ENCODE data around the gene PGS1. TPM values are rescaled to one million over a fixed set of nuclear protein-coding genes. Genes with fewer than 3 reads are reported as not detected.

Gene PGS1
- total RNA-seq, 1 donor from 2014 or later: 41.8 TPM

DNA sequence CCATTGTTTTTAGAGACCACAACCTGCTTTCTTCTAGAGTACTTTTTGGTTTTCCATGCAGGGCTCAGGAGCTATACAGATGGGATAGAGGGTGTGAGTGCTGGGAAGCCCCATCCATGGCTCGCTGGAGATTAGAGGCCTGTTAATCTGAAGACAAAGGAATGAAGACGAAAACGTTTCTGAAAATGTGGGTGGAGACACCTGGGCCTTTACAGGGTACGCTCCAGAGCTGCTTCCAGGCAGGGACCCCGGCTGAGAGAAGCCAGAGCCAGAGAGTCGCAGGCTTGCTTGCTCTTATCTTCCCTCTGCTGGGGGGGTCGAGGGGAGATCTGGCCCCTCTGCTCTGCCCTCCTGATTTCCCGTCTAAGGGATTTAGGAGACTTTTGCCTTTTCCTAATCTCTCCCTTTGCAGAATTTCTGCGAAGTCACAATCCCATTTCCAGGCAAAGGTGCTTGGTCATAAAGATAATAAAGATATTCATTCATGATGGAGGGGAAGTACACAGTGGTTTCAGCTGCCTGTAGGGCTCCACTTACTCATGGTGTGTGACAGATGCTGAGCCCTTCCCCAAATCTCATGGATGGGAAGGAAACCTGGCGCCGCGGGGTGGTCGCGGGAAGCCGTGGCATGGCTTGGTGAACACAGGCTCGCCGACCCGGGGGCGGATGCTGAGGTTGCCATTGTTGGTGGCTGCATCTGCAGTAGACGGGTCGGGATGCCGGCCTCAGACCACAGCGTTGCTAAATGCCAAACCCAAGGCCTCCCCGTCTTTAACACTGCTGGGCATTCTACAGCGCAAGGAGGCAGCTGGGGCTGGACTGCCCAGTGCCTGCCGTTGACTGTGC lies 13.8 kb upstream of the PGS1 start:
- DNase-seq (ENCODE audit: low spot score in 2 of 2): no peak
- no peak overlapping the region for H3K4me3 ChIP-seq
- no peaks in the 10 kb centered on the region for H3K36me3 ChIP-seq
- peak overlapping the region in 1 of 2 donors; percentile 71 for H3K27ac ChIP-seq
- intact Hi-C loops (cut with DNase I): no loop called here
- no peaks in the 10 kb centered on the region for H3K9me3 ChIP-seq
- peaks cover 8 to 12% of the 10 kb centered on the region in 2 donors for H3K4me1 ChIP-seq
- TF ChIP-seq, protein P1, sequence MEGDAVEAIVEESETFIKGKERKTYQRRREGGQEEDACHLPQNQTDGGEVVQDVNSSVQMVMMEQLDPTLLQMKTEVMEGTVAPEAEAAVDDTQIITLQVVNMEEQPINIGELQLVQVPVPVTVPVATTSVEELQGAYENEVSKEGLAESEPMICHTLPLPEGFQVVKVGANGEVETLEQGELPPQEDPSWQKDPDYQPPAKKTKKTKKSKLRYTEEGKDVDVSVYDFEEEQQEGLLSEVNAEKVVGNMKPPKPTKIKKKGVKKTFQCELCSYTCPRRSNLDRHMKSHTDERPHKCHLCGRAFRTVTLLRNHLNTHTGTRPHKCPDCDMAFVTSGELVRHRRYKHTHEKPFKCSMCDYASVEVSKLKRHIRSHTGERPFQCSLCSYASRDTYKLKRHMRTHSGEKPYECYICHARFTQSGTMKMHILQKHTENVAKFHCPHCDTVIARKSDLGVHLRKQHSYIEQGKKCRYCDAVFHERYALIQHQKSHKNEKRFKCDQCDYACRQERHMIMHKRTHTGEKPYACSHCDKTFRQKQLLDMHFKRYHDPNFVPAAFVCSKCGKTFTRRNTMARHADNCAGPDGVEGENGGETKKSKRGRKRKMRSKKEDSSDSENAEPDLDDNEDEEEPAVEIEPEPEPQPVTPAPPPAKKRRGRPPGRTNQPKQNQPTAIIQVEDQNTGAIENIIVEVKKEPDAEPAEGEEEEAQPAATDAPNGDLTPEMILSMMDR (IDR thresholded peaks at IDR 0.05): no peak
- no peaks in the 10 kb centered on the region for H3K27me3 ChIP-seq

DNA sequence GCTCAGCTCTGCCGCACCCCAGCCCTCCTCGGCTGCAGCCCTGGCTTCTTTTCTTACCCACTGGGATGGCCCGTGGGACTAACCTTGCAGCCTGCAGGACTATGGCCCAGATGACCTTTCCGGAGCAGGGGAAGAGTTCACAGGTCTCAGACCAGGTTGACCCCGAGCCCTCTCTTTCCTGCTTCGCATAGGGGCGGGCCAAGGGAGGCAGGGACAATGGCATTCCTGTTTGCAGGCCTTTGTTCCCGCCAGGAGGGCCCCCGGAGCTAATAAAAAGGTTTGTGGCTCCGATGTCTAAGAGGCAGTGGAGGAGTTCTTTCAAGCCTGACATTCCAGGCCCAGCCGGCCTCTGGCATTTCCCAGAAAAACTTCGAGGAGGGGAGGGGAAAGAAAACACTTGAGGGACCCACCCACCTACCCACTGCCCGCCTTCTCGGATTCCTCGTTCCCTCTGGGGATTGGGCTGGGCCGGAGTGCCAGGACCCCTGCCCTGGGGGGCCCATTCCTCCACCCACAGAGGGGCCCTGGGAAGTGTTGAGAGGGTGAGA lies 12.8 kb upstream of the PGS1 start:
- DNase-seq (ENCODE audit: low spot score in 2 of 2): no peak
- Histone ChIP-seq H3K36me3 (no peaks in the 10 kb centered on the region), H3K27me3 (no peaks in the 10 kb centered on the region), H3K4me3 (no peak overlapping the region), H3K4me1 (peaks cover 5 to 9% of the 10 kb centered on the region in 2 donors), H3K27ac (peak overlapping the region; percentile 53 to 71), H3K9me3 (no peaks in the 10 kb centered on the region)
- TF ChIP-seq, protein P1 (IDR thresholded peaks at IDR 0.05): no peak
- intact Hi-C loops (cut with DNase I): no loop called here

DNA sequence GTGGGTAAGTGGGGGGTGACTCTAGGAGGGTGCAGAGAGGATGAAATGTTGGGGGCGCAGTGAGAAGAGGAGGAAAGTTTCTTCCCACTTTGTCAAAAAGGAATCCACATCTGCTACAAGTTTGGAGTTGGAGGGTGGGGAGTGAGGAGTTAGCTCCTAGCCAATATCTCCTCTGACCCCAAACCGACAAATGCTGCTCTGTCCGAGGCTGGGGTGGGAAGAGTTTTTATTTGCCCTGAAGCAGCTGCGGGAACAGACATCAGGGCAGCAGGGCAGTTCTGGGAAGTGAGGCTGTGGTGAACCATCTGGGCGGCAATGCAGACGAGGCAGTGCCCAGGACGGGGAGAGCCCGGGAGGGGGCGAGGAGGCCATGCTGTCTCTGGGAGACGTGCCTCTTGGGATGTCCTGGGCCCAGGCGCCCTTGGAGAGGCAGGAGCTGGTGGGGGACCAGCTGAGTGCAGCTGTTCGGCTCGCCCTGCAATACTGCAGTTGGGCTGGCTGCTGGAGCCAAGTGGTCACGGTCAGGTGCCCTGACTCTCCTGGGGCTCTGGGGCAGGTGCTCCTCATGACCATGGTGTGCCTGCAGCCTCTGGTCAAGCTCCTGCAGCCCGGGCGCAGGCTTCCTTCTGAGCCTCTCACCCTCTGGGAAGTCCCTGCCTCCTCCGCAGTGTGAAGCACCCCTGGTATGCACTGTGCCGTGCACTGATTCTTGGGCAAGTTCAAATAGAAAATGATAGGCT lies 12.2 kb upstream of the PGS1 start:
- intact Hi-C loops (cut with DNase I): no loop called here
- Histone ChIP-seq H3K9me3 (no peaks in the 10 kb centered on the region), H3K36me3 (no peaks in the 10 kb centered on the region), H3K4me3 (no peak overlapping the region), H3K4me1 (peaks cover 5 to 6% of the 10 kb centered on the region in 2 donors), H3K27ac (peak overlapping the region; percentile 53 to 71), H3K27me3 (no peaks in the 10 kb centered on the region)
- TF ChIP-seq, protein P1 (IDR thresholded peaks at IDR 0.05): no peak
- DNase-seq (ENCODE audit: low spot score in 2 of 2): no peak

DNA sequence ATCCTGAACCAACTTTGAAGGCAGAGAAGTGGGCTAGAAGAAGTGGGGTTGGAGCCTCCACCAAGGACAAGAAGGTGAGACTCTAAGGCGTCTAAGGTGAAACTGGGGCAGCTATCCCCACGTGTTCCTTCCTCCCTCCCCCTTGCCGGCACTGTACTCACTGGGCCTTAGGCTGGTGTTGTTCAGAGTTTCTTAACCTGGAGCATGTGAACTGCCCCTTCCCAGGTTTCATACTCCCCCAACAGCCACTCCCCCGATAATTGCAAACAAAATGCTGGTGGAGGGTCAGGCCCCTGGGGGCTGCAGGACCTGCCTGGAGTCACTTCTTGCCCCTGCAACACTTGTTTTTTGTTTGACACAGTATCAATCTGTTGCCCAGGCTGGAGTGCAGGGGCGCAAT lies 11.3 kb upstream of the PGS1 start:
- Histone ChIP-seq H3K27ac (no peak overlapping the region), H3K4me1 (peaks cover 5 to 6% of the 10 kb centered on the region in 2 donors), H3K4me3 (no peak overlapping the region), H3K27me3 (no peaks in the 10 kb centered on the region), H3K36me3 (no peaks in the 10 kb centered on the region), H3K9me3 (no peaks in the 10 kb centered on the region)
- DNase-seq (ENCODE audit: low spot score in 2 of 2): no peak
- TF ChIP-seq, protein P1 (IDR thresholded peaks at IDR 0.05): no peak
- intact Hi-C loops (cut with DNase I): no loop called here

DNA sequence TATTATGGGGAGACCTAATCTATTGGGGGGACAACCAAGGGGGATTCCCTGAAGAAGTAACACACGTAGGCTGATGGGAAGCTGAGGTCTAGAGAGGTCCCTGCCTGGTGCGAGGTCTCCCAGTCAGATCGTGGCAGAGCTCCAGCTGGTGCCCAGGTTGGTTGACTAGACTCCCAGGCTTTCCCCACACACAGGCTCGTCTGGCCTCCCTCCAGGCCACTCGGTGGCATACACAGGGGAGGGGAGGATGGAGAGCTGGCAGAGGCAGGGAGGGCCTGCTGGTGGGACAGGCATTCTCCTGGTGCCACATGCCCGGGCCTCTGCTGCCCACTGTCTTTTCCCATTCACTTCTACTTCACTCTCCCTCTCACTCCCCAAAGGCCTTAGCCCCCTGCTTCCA lies 10.1 kb upstream of the PGS1 start:
- no peak overlapping the region for H3K27ac ChIP-seq
- H3K4me1 ChIP-seq: peaks cover 5 to 6% of the 10 kb centered on the region in 2 donors
- no peak for DNase-seq (ENCODE audit: low spot score in 2 of 2)
- no peak overlapping the region for H3K4me3 ChIP-seq
- H3K36me3 ChIP-seq: no peaks in the 10 kb centered on the region
- no peaks in the 10 kb centered on the region for H3K9me3 ChIP-seq
- intact Hi-C loops (cut with DNase I): no loop called here
- TF ChIP-seq, protein P1 (IDR thresholded peaks at IDR 0.05): no peak
- H3K27me3 ChIP-seq: no peaks in the 10 kb centered on the region

Data from ascending aorta (tissue), 2 donors.